Endothelial cell of umbilical vein (primary cell): Measurements from ENCODE around the gene PIK3R2.

Source experiments
- CTCF ChIP-seq, 2 donors: IDR thresholded peaks; 1 replicate in 1 of 2; 2 replicates in 1 of 2; pipeline ENCODE4 v1.5.1; 2011; ENCODE audit warnings: low read length in 2 of 2, mild to moderate bottlenecking in 2 of 2, moderate library complexity in 2 of 2, control low read depth in 1 of 2, inconsistent platforms in 1 of 2, low read depth in 1 of 2; ENCODE audit not compliant: insufficient read depth in 1 of 2; ENCODE audit errors: extremely low read depth in 1 of 2
- EZH2 ChIP-seq: IDR thresholded peaks from 2 replicates; pipeline ENCODE4 v1.6.1; 2012; ENCODE audit warnings: borderline replicate concordance, low read depth, mild to moderate bottlenecking, moderate library complexity, low read length, inconsistent platforms; ENCODE audit not compliant: severe bottlenecking
- MAX ChIP-seq: IDR thresholded peaks from 2 replicates; pipeline ENCODE4 v1.6.1; 2011; ENCODE audit not compliant: insufficient read depth, insufficient read length
- POLR2A ChIP-seq: IDR thresholded peaks from 2 replicates; pipeline ENCODE4 v1.6.1; 2012; ENCODE audit warnings: low read depth, mild to moderate bottlenecking, control low read depth, low read length
- POLR2AphosphoS5 ChIP-seq: IDR thresholded peaks from 2 replicates; pipeline ENCODE4 v1.6.1; 2012; ENCODE audit warnings: low read depth, mild to moderate bottlenecking, control low read depth, low read length, moderate library complexity; ENCODE audit not compliant: insufficient read depth

GRCh38 chr19:18128805-18129204 lies 24.2 kb upstream of the PIK3R2 start:
- TF ChIP-seq EZH2 = no peak
- no peak for TF ChIP-seq POLR2A
- TF ChIP-seq CTCF (IDR thresholded peaks at IDR 0.05; ENCODE audit: extremely low read depth in 1 of 2, insufficient read depth in 1 of 2, low read depth in 1 of 2, low read length in 2 of 2) = no peak
- TF ChIP-seq POLR2AphosphoS5 = no peak
- TF ChIP-seq MAX = no peak
